ENCODE data around the gene PARP2.

GRCh38 chr14:20382526-20382925, 39.1 kb downstream of the PARP2 start:
- TF ChIP-seq EZH2 (IDR thresholded peaks at IDR 0.05; ENCODE audit: insufficient read depth, poor library complexity, severe bottlenecking) (no peak), EZH2phosphoT487 (IDR thresholded peaks at IDR 0.05; ENCODE audit: insufficient read depth, low read depth) (no peak)

Data from GM23248 (cell line).